NCI-H146 treated with DMSO at 0.1 percent for 48 hours (cell line): ENCODE data around the gene C14orf180.
"Not testable (repeated sequence)": the region's sequence is repeated elsewhere in the genome, so short reads cannot be mapped to it uniquely, and the experiment has no call there.

ENCODE experiments used
- DNase-seq: peaks from one replicate; lab custom pipeline; 2025; ENCODE audit not compliant: unreplicated experiment; lab: John Stamatoyannopoulos, UW

Gene C14orf180

GRCh38 chr14:104577426-104577825, 2.1 kb upstream of the C14orf180 start:
- no peak for DNase-seq

GRCh38 chr14:104577847-104578301, 1.7 kb upstream of the C14orf180 start:
- no peak for DNase-seq

- no peak for DNase-seq
Observed at GRCh38 chr14:104578321-104578720, 1.2 kb upstream of the C14orf180 start.

GRCh38 chr14:104579939-104580338, 375 bp downstream of the C14orf180 start:
- DNase-seq: not testable (repeated sequence)

GRCh38 chr14:104580961-104581360, 1.4 kb downstream of the C14orf180 start:
- no peak for DNase-seq

GRCh38 chr14:104581521-104581920, 2.0 kb downstream of the C14orf180 start:
- no peak for DNase-seq

- no peak for DNase-seq
Observed at GRCh38 chr14:104582005-104582404, 2.4 kb downstream of the C14orf180 start.

- DNase-seq: no peak
Observed at GRCh38 chr14:104582662-104583061, 3.1 kb downstream of the C14orf180 start.

- DNase-seq: no peak
Observed at GRCh38 chr14:104583424-104584306, 4.1 kb downstream of the C14orf180 start.

GRCh38 chr14:104584557-104584956, 5.0 kb downstream of the C14orf180 start:
- no peak for DNase-seq

- no peak for DNase-seq
Observed at GRCh38 chr14:104585966-104586697, 6.6 kb downstream of the C14orf180 start.

GRCh38 chr14:104586832-104587620, 7.5 kb downstream of the C14orf180 start:
- no peak for DNase-seq

GRCh38 chr14:104587641-104588040, 8.1 kb downstream of the C14orf180 start:
- no peak for DNase-seq

- DNase-seq: no peak
Observed at GRCh38 chr14:104588066-104588857, 8.7 kb downstream of the C14orf180 start.

- no peak for DNase-seq
Observed at GRCh38 chr14:104589338-104590195, 10.0 kb downstream of the C14orf180 start.

GRCh38 chr14:104590240-104590965, 10.8 kb downstream of the C14orf180 start:
- DNase-seq: no peak

GRCh38 chr14:104591031-104591430, 11.5 kb downstream of the C14orf180 start:
- no peak for DNase-seq

- no peak for DNase-seq
Observed at GRCh38 chr14:104591506-104592291, 12.1 kb downstream of the C14orf180 start.
